ENCODE measurements around the gene CAMK1D.
"Not testable (repeated sequence)": the region's sequence is repeated elsewhere in the genome, so short reads cannot be mapped to it uniquely, and the experiment has no call there.

The CAMK1D gene

GRCh38 chr10:12320892-12321291 is 28.5 kb upstream of the CAMK1D start:
- CTCF ChIA-PET: interaction anchor here (1.2 kb wide), 1 partner anchor 27 kb away, joined by 3 read pairs; no protein-coding TSS in a partner anchor
- H3K4me3 ChIP-seq (ENCODE audit: low read depth, low read length): no peak overlapping the region
- POLR2A ChIA-PET: no interaction called here
- TF ChIP-seq CTCF (IDR thresholded peaks at IDR 0.05; ENCODE audit: insufficient read depth, low read length, missing control alignments): no peak
- no peak for DNase-seq (ENCODE audit: low read depth, low spot score)

- CTCF ChIA-PET: interaction anchor here (0.6 to 1.2 kb wide), 3 partner anchors 27 to 472 kb away, joined by 3 to 4 read pairs (median 3); no protein-coding TSS in a partner anchor
Measured at GRCh38 chr10:12321641-12322040, 27.7 kb upstream of the CAMK1D start.

GRCh38 chr10:12322583-12323131 is 26.7 kb upstream of the CAMK1D start:
- H3K4me3 ChIP-seq (ENCODE audit: low read depth, low read length): no peak overlapping the region
- ChIA-PET CTCF (no interaction called here), POLR2A (no interaction called here)
- DNase-seq (ENCODE audit: low read depth, low spot score): no peak
- TF ChIP-seq CTCF (IDR thresholded peaks at IDR 0.05; ENCODE audit: insufficient read depth, low read length, missing control alignments): no peak

More at GRCh38 chr10:12321641-12322040, 27.7 kb upstream of the CAMK1D start:
- H3K4me3 ChIP-seq (ENCODE audit: low read depth, low read length): no peak overlapping the region
- no peak for TF ChIP-seq CTCF (IDR thresholded peaks at IDR 0.05; ENCODE audit: insufficient read depth, low read length, missing control alignments)
- POLR2A ChIA-PET: no interaction called here
- no peak for DNase-seq (ENCODE audit: low read depth, low spot score)

- no peak for TF ChIP-seq CTCF (IDR thresholded peaks at IDR 0.05; ENCODE audit: insufficient read depth, low read length, missing control alignments)
- no peak for DNase-seq (ENCODE audit: low read depth, low spot score)
- no peak overlapping the region for H3K4me3 ChIP-seq (ENCODE audit: low read depth, low read length)
- ChIA-PET CTCF (no interaction called here), POLR2A (no interaction called here)
Measured at GRCh38 chr10:12324530-12324929, 24.8 kb upstream of the CAMK1D start.

- TF ChIP-seq CTCF (IDR thresholded peaks at IDR 0.05; ENCODE audit: insufficient read depth, low read length, missing control alignments): no peak
- DNase-seq (ENCODE audit: low read depth, low spot score): no peak
- CTCF ChIA-PET: no interaction called here
- no peak overlapping the region for H3K4me3 ChIP-seq (ENCODE audit: low read depth, low read length)
- POLR2A ChIA-PET: no interaction called here
Measured at GRCh38 chr10:12327074-12327473, 22.3 kb upstream of the CAMK1D start.

- no peak for TF ChIP-seq CTCF (IDR thresholded peaks at IDR 0.05; ENCODE audit: insufficient read depth, low read length, missing control alignments)
- H3K4me3 ChIP-seq (ENCODE audit: low read depth, low read length): no peak overlapping the region
- DNase-seq (ENCODE audit: low read depth, low spot score): no peak
- CTCF ChIA-PET: no interaction called here
- POLR2A ChIA-PET: no interaction called here
Measured at GRCh38 chr10:12327476-12327875, 21.9 kb upstream of the CAMK1D start.

GRCh38 chr10:12328312-12328711 is 21.0 kb upstream of the CAMK1D start:
- CTCF ChIA-PET: interaction anchor here (1.3 kb wide), 1 partner anchor 64 kb away, joined by 4 read pairs; no protein-coding TSS in a partner anchor
- H3K4me3 ChIP-seq (ENCODE audit: low read depth, low read length); POLR2A ChIA-PET; DNase-seq (ENCODE audit: low read depth, low spot score): not testable (repeated sequence)
